BLaER1 (cell line): ENCODE results near the gene RNMT.
"Not testable (repeated sequence)": the region's sequence is repeated elsewhere in the genome, so short reads cannot be mapped to it uniquely, and the experiment has no call there.

Experiments
- H3K27ac ChIP-seq: shearing (Covaris generic); formaldehyde crosslinking; 2 replicates; pipeline ENCODE4 v1.8.1; 2022
- H3K27me3 ChIP-seq: shearing (Covaris generic); formaldehyde crosslinking; 2 replicates; pipeline ENCODE4 v1.8.1; 2022
- H3K36me3 ChIP-seq: shearing (Covaris generic); formaldehyde crosslinking; 2 replicates; pipeline ENCODE4 v1.8.1; 2022
- H3K4me1 ChIP-seq: shearing (Covaris generic); formaldehyde crosslinking; 2 replicates; pipeline ENCODE4 v1.8.1; 2022
- H3K4me2 ChIP-seq: shearing (Covaris generic); formaldehyde crosslinking; 2 replicates; pipeline ENCODE4 v1.8.1; 2022
- H3K4me3 ChIP-seq: shearing (Covaris generic); formaldehyde crosslinking; 2 replicates; pipeline ENCODE4 v1.8.1; 2022
- H3K9ac ChIP-seq: shearing (Covaris generic); formaldehyde crosslinking; 2 replicates; pipeline ENCODE4 v1.8.1; 2022
- H3K9me3 ChIP-seq: shearing (Covaris generic); formaldehyde crosslinking; 2 replicates; pipeline ENCODE4 v1.8.1; 2022
- H4K20me1 ChIP-seq: shearing (Covaris generic); formaldehyde crosslinking; 2 replicates; pipeline ENCODE4 v1.8.1; 2022
- Cebpa-rat ChIP-seq: shearing (Covaris generic); IDR thresholded peaks from 2 replicates; pipeline ENCODE4 v1.8.1; 2022

The RNMT gene

DNA sequence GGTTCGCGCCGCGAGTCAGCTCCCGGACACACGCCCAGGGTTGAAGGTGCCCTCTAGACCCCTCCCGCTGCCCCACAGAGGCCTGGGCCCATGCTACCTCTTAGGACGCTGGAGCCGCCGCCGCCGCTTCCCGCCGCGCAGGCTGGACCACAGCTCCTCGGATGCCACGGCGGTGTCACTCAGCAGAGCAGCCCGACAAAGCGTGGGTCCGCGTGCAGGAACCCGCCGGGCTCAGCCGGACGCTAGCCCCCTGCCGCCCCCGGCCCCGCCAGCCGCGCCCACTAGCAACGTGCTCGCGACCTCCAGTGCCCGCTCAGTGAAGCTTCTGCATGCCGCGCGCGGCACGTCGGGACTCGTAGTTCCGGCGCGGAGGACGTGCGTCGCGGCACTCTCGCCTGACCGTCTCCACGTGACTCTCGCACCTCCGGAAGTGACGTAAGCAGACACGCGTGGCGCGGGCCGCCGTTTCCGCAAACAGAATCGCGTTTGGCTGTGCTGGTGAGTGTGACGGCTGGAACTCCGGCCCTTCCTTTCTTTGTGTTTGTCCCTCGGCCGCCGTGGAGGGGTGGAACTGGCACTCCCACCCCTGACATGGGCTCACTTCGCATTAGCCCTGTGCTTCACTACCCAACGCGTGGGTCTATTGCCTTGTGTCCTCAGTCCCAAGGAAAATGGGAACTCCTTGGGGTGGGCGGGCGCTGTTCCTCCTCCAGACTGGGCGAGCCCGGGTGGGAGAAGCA lies at the start of gene RNMT, which contains the start of gene FAM210A:
RNMT (plus strand) TSS at position 442 of the 740 bp plus-strand sequence. CDS start 4,845 bp downstream, outside the sequence.
FAM210A (minus strand) TSS at position 327 of the 740 bp plus-strand sequence. CDS start 44,481 bp downstream, outside the sequence.
- no peak for TF ChIP-seq Cebpa-rat
- Histone ChIP-seq H3K27me3 (no peaks in the 10 kb centered on the region), H3K9me3 (no peaks in the 10 kb centered on the region; the same call in 1 of the 2 replicates), H3K4me1 (peaks cover 36% of the 10 kb centered on the region), H4K20me1 (peaks cover 78% of the 10 kb centered on the region), H3K27ac (peak within 1 kb of the TSS; percentile 84), H3K36me3 (peaks cover 20% of the 10 kb centered on the region), H3K9ac (peak within 1 kb of the TSS; percentile 91), H3K4me2 (peak within 1 kb of the TSS; percentile 93), H3K4me3 (peak within 1 kb of the TSS; percentile 97)

GRCh38 chr18:13677350-13677749 lies 49.1 kb upstream of the RNMT start:
- not testable (repeated sequence) for H3K4me3 ChIP-seq, H3K27ac ChIP-seq, H3K4me1 ChIP-seq, H3K27me3 ChIP-seq, H3K9ac ChIP-seq, H3K4me2 ChIP-seq, H3K9me3 ChIP-seq
- peaks cover 29% of the 10 kb centered on the region for H3K36me3 ChIP-seq
- H4K20me1 ChIP-seq, result peaks cover 35% of the 10 kb centered on the region

DNA sequence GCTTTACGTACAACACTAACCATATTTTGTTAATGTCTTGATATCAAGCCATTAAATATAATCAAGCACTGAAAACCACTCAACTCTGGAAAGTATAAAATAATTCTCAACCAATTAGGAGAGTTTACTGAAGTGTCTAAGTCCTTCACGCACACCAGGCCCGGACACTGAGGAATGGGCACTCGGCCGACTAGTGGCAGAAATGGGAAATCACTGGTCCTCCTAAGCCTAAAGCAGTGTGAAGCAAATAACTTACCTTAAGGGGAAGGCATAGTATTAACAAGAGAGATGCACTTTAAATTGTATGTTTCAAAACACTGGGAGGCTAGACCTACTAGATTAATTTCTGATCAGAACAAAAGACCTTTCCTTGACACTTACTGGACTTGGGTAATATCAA lies 45.9 kb upstream of the RNMT start:
- Histone ChIP-seq H3K4me1 (no peaks in the 10 kb centered on the region), H3K27me3 (no peaks in the 10 kb centered on the region), H4K20me1 (peaks cover 49% of the 10 kb centered on the region), H3K9ac (no peak overlapping the region), H3K4me2 (no peak overlapping the region), H3K36me3 (peaks cover 32% of the 10 kb centered on the region), H3K9me3 (peaks cover 4% of the 10 kb centered on the region; the same call in 1 of the 2 replicates), H3K27ac (no peak overlapping the region), H3K4me3 (no peak overlapping the region)
- no peak for TF ChIP-seq Cebpa-rat

DNA sequence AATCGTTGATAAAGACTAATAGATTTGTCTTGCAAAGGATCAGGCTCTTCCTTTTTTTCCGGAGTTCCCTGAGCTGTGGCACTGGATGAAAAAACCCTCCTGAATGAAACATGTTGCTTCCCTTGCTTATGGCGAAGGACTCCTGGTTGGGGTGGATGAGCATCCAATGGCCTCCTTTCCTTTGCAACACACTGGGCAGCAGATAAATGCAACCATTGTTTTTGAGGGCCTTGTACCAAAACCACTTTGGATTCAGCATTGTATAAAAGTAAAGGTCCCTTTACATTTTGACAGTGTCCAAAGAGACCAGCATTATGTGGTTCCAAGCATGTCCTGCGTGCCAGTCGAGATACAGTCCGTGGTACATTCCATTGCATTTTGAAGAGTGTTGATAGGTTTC lies 44.8 kb upstream of the RNMT start:
- Histone ChIP-seq H3K9ac (no peak overlapping the region), H3K9me3 (peaks cover 4% of the 10 kb centered on the region; the same call in 1 of the 2 replicates), H4K20me1 (peaks cover 50% of the 10 kb centered on the region), H3K4me2 (no peak overlapping the region), H3K36me3 (peaks cover 32% of the 10 kb centered on the region), H3K4me3 (no peak overlapping the region), H3K27ac (no peak overlapping the region), H3K27me3 (no peaks in the 10 kb centered on the region), H3K4me1 (no peaks in the 10 kb centered on the region)
- TF ChIP-seq Cebpa-rat, result no peak

DNA sequence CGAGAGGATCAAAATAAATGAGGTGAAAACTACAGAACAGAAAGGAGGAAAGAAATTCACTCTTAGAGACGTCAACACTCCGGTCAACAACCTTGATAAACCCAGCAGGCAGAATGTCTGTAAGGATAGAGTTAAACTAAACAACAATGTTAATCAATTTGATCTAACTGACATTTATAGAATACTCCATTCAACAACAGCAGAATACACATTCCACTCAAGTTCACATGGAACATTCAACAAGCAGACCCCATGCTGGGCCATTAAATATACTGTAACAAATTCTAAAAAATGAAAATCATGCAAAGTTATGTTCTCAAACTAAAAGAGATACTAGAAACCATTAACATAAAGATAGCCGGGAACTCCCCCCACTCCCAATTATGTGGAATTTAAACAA lies 41.9 kb upstream of the RNMT start:
- peaks cover 66% of the 10 kb centered on the region for H4K20me1 ChIP-seq
- H3K4me2 ChIP-seq, result no peak overlapping the region
- H3K27me3 ChIP-seq, result no peaks in the 10 kb centered on the region
- H3K9me3 ChIP-seq, result peaks cover 30% of the 10 kb centered on the region
- H3K27ac ChIP-seq, result no peak overlapping the region
- no peak for TF ChIP-seq Cebpa-rat
- H3K4me1 ChIP-seq, result no peaks in the 10 kb centered on the region
- no peak overlapping the region for H3K4me3 ChIP-seq
- no peak overlapping the region for H3K9ac ChIP-seq
- H3K36me3 ChIP-seq, result peaks cover 45% of the 10 kb centered on the region

- no peak overlapping the region for H3K27ac ChIP-seq
- peaks cover 37% of the 10 kb centered on the region for H4K20me1 ChIP-seq
- no peak overlapping the region for H3K4me2 ChIP-seq
- no peak overlapping the region for H3K9ac ChIP-seq
- H3K4me3 ChIP-seq, result no peak overlapping the region
- no peaks in the 10 kb centered on the region for H3K27me3 ChIP-seq
- H3K9me3 ChIP-seq, result peaks cover 53% of the 10 kb centered on the region
- no peak for TF ChIP-seq Cebpa-rat
- H3K36me3 ChIP-seq, result peaks cover 38% of the 10 kb centered on the region
- H3K4me1 ChIP-seq, result no peaks in the 10 kb centered on the region
These were observed 38.0 kb upstream of the RNMT start for GRCh38 chr18:13688191-13689136.

GRCh38 chr18:13690060-13690459 lies 36.4 kb upstream of the RNMT start:
- H3K4me2 ChIP-seq, H3K27ac ChIP-seq, H3K4me1 ChIP-seq, H3K27me3 ChIP-seq, H3K4me3 ChIP-seq, H3K9ac ChIP-seq: not testable (repeated sequence)
- peaks cover 33% of the 10 kb centered on the region for H4K20me1 ChIP-seq
- H3K36me3 ChIP-seq, result peaks cover 38% of the 10 kb centered on the region
- peaks cover 63% of the 10 kb centered on the region for H3K9me3 ChIP-seq

GRCh38 chr18:13695337-13695736 lies 31.1 kb upstream of the RNMT start:
- H3K4me2 ChIP-seq, H3K9ac ChIP-seq, H3K27ac ChIP-seq, H4K20me1 ChIP-seq, H3K4me1 ChIP-seq, H3K27me3 ChIP-seq, H3K4me3 ChIP-seq: not testable (repeated sequence)
- H3K36me3 ChIP-seq, result peaks cover 36% of the 10 kb centered on the region
- peaks cover 80% of the 10 kb centered on the region for H3K9me3 ChIP-seq

DNA sequence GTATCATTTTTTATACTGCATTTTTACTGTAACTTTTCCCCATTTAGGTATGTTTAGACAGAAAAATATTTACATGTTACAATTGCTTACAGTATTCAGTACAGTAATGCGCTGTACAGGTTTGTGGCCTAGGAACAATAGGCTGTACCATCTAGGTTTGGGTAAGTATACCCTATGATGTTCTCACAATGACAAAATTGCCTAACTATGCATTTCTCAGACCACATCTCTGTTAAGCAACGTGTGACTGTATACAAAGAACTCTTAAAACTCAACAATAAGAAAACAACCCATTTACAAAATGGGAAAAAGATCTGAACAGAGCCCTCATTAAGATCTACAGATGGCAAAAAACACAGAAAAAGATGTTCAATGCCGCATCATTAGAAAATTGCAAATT lies 29.5 kb upstream of the RNMT start:
- peaks cover 85% of the 10 kb centered on the region for H3K9me3 ChIP-seq
- no peaks in the 10 kb centered on the region for H3K27me3 ChIP-seq
- peaks cover 46% of the 10 kb centered on the region for H3K36me3 ChIP-seq
- H3K4me2 ChIP-seq, result no peak overlapping the region
- no peak overlapping the region for H3K9ac ChIP-seq
- TF ChIP-seq Cebpa-rat, result no peak
- H4K20me1 ChIP-seq, result no peaks in the 10 kb centered on the region
- H3K4me1 ChIP-seq, result no peaks in the 10 kb centered on the region
- no peak overlapping the region for H3K4me3 ChIP-seq
- H3K27ac ChIP-seq, result no peak overlapping the region

DNA sequence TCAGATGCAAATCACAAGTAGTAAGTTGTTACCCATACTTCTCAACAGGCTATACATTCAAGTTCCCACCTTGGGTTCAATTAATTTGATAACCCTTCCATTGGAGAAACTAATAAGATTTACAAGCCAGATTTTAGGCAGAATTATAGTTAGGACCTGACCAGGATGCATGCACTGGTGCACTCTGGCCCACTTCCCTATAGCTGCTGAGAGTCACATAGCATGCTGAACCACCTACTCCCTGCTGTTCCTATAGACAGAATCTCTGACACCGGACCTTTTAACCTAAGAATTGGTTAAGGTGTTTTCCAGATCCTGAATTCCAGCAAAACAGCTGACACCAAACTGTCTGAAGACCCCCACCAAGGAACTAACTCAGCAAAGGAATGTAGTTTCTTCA lies 26.3 kb upstream of the RNMT start:
- H3K4me1 ChIP-seq, result no peaks in the 10 kb centered on the region
- TF ChIP-seq Cebpa-rat, result no peak

More for the DNA sequence above, 26.3 kb upstream of the RNMT start:
- peaks cover 64% of the 10 kb centered on the region for H3K36me3 ChIP-seq
- no peak overlapping the region for H3K9ac ChIP-seq
- no peak overlapping the region for H3K4me2 ChIP-seq
- H3K4me3 ChIP-seq, result no peak overlapping the region
- peaks cover 96% of the 10 kb centered on the region for H3K9me3 ChIP-seq
- no peaks in the 10 kb centered on the region for H3K27me3 ChIP-seq
- no peak overlapping the region for H3K27ac ChIP-seq
- H4K20me1 ChIP-seq, result no peaks in the 10 kb centered on the region
